Measurements from ENCODE around the gene MADCAM1. TPM values are rescaled to one million over a fixed set of nuclear protein-coding genes. Genes with fewer than 3 reads are reported as not detected.

MADCAM1 gene
- total and polyA plus RNA-seq, 2 experiments from 2014 or later: 2.9 to 4.0 TPM

DNA sequence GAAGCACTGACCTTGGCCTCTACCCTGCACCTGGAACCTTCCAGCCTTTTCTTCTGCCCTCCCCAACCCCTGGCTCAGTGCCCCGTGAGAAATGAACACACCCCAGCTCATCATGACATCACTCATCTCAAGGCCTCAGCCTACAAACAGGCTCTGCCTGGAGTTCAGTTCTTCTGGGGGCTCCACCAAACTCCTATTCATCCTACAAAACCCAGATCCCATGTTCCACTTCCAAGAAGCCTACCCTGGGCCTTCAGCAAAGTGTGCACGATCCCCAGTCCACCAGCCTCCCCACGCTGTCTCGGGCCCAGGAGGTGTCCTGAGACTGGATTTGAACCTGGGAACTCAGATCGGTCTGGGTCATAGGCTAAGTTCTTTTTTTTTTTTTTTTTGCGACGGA is 26.5 kb upstream of the MADCAM1 start:
- TF ChIP-seq EZH2 (IDR thresholded peaks at IDR 0.05; ENCODE audit: borderline replicate concordance) (no peak), EZH2phosphoT487 (IDR thresholded peaks at IDR 0.05; ENCODE audit: low read depth, severe bottlenecking, unreplicated experiment) (no peak)
- TF ChIP-seq, protein P1, sequence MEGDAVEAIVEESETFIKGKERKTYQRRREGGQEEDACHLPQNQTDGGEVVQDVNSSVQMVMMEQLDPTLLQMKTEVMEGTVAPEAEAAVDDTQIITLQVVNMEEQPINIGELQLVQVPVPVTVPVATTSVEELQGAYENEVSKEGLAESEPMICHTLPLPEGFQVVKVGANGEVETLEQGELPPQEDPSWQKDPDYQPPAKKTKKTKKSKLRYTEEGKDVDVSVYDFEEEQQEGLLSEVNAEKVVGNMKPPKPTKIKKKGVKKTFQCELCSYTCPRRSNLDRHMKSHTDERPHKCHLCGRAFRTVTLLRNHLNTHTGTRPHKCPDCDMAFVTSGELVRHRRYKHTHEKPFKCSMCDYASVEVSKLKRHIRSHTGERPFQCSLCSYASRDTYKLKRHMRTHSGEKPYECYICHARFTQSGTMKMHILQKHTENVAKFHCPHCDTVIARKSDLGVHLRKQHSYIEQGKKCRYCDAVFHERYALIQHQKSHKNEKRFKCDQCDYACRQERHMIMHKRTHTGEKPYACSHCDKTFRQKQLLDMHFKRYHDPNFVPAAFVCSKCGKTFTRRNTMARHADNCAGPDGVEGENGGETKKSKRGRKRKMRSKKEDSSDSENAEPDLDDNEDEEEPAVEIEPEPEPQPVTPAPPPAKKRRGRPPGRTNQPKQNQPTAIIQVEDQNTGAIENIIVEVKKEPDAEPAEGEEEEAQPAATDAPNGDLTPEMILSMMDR (IDR thresholded peaks at IDR 0.05; ENCODE audit: poor library complexity): no peak
- Histone ChIP-seq H3K27me3 (no peaks in the 10 kb centered on the region), H3K27ac (no peak overlapping the region), H3K36me3 (replicated peaks; ENCODE audit: insufficient read depth, low read depth) (no peaks in the 10 kb centered on the region), H3K79me2 (no peaks in the 10 kb centered on the region), H3K9me3 (ENCODE audit: low read depth) (no peaks in the 10 kb centered on the region), H2AFZ (no peak overlapping the region), H3K4me3 (no peak overlapping the region), H3K4me2 (no peak overlapping the region), H4K20me1 (ENCODE audit: insufficient read depth, poor library complexity, severe bottlenecking) (no peaks in the 10 kb centered on the region), H3K9me2 (replicated peaks; ENCODE audit: insufficient read depth) (no peaks in the 10 kb centered on the region), H3K4me1 (ENCODE audit: insufficient read depth) (no peaks in the 10 kb centered on the region)
- no peak for DNase-seq (ENCODE audit: low spot score)
- 88% methylated on average over 6 of the region's 7 CpGs for WGBS (ENCODE audit: low lambda C conversion rate, missing lambda C conversion rate)

DNA sequence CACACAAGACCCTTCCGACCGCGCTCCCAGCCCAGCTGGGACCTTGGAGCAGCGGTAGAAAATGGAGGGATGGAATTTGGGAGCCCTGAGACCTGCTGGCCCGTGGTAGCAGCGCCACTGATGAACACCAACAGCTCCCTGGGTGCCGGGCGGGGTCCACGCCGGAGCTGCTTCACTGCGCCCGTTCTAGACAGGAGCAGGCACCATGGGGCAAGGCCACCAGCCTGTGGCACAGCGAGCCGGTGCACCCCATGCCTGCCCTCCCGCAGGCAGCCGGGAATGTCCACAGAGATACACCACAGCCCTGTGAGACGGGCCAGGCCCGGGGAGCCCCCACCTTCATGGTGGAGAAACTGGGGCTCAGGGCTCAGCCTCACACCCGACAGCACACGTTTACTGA is 25.6 kb upstream of the MADCAM1 start:
- Histone ChIP-seq H3K36me3 (replicated peaks; ENCODE audit: insufficient read depth, low read depth) (no peaks in the 10 kb centered on the region), H4K20me1 (ENCODE audit: insufficient read depth, poor library complexity, severe bottlenecking) (no peaks in the 10 kb centered on the region), H3K79me2 (no peaks in the 10 kb centered on the region), H3K4me2 (no peak overlapping the region), H3K27ac (no peak overlapping the region), H2AFZ (no peak overlapping the region), H3K27me3 (no peaks in the 10 kb centered on the region), H3K4me1 (ENCODE audit: insufficient read depth) (no peaks in the 10 kb centered on the region), H3K4me3 (no peak overlapping the region), H3K9me2 (replicated peaks; ENCODE audit: insufficient read depth) (no peaks in the 10 kb centered on the region), H3K9me3 (ENCODE audit: low read depth) (no peaks in the 10 kb centered on the region)
- no peak for TF ChIP-seq EZH2 (IDR thresholded peaks at IDR 0.05; ENCODE audit: borderline replicate concordance)
- TF ChIP-seq, protein P1 (IDR thresholded peaks at IDR 0.05; ENCODE audit: poor library complexity): no peak
- WGBS (ENCODE audit: low lambda C conversion rate, missing lambda C conversion rate): 92% methylated on average over 20 of the region's 20 CpGs
- no peak for DNase-seq (ENCODE audit: low spot score)

DNA sequence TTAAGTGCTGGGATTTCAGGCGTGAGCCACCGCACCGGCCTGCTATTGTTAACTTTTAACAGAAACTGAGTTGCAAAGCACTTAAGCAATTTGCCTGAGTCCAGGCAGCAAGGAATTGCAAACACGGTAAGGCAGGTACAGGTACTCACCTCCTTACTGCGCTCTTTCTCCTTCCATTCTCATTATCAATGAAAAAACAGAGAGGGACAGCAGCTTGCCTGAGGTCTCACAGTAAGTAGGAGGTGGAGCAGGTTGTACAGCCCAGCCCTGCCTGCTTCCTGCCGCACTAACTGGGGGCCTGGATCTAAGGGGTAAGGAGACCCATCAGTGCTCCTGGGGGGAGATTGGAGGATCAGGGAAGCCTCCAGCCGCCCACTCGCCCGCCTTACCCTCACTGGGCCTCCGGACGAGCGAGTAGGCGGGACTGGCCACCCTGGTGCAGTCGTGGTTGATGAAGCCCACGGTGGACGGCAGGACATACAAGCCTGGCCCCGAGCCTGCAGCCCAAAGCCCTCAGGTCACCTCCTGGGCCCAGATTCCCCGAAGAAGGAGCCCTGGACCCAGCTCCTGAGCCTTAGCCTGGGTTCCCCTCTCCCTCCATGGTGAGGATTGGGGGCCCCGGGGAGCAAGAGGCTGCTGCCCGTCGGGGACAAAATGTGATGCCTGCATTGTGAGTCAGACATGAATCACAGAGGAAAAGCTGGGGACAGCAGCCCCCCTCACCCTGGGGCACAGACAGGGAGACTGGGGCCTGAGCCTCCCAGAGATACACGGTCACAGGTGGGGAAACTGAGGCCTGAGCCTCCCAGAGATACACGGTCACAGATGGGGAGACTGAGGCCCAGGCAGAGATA is 24.1 kb upstream of the MADCAM1 start:
- no peak for DNase-seq (ENCODE audit: low spot score)
- Histone ChIP-seq H3K27me3 (no peaks in the 10 kb centered on the region), H3K36me3 (replicated peaks; ENCODE audit: insufficient read depth, low read depth) (no peaks in the 10 kb centered on the region), H4K20me1 (ENCODE audit: insufficient read depth, poor library complexity, severe bottlenecking) (no peaks in the 10 kb centered on the region), H2AFZ (no peak overlapping the region), H3K4me3 (no peak overlapping the region), H3K27ac (no peak overlapping the region), H3K4me2 (no peak overlapping the region), H3K4me1 (ENCODE audit: insufficient read depth) (no peaks in the 10 kb centered on the region), H3K9me3 (ENCODE audit: low read depth) (no peaks in the 10 kb centered on the region), H3K9me2 (replicated peaks; ENCODE audit: insufficient read depth) (no peaks in the 10 kb centered on the region), H3K79me2 (no peaks in the 10 kb centered on the region)
- no peak for TF ChIP-seq EZH2phosphoT487 (IDR thresholded peaks at IDR 0.05; ENCODE audit: low read depth, severe bottlenecking, unreplicated experiment)
- TF ChIP-seq, protein P1 (IDR thresholded peaks at IDR 0.05; ENCODE audit: poor library complexity): no peak
- TF ChIP-seq EZH2 (IDR thresholded peaks at IDR 0.05; ENCODE audit: borderline replicate concordance): no peak
- 75% methylated on average over 23 of the region's 23 CpGs for WGBS (ENCODE audit: low lambda C conversion rate, missing lambda C conversion rate)

All from hepatocyte (in vitro differentiated cells).